ENCODE results near the gene TBX10.

Gene TBX10

GRCh38 chr11:67645521-67646461 lies 6.2 kb upstream of the TBX10 start:
- no peak overlapping the region for H3K27ac ChIP-seq
- no peak for DNase-seq (ENCODE audit: low spot score)
- no peak for TF ChIP-seq CTCF (conservative IDR thresholded peaks at IDR 0.05; ENCODE audit: low read depth)
- ChIA-PET CTCF (interaction anchor here (0.6 to 1.2 kb wide), 4 partner anchors 8 to 79 kb away, joined by 3 to 5 read pairs (median 4); no protein-coding TSS in a partner anchor), POLR2A (ENCODE audit: low non-redundant PET) (no interaction called here)

- POLR2A ChIA-PET (ENCODE audit: low non-redundant PET): no interaction called here
- no peak for TF ChIP-seq CTCF (conservative IDR thresholded peaks at IDR 0.05; ENCODE audit: low read depth)
- DNase-seq (ENCODE audit: low spot score): no peak
- no peak overlapping the region for H3K27ac ChIP-seq
- CTCF ChIA-PET: interaction anchor here (0.6 to 1.2 kb wide), 4 partner anchors 11 to 78 kb away, joined by 3 to 6 read pairs (median 4); no protein-coding TSS in a partner anchor
Measured at GRCh38 chr11:67644472-67645418, 5.2 kb upstream of the TBX10 start.

GRCh38 chr11:67644042-67644441 lies 4.5 kb upstream of the TBX10 start:
- ChIA-PET CTCF (interaction anchor here (0.9 kb wide), 1 partner anchor 15 kb away, joined by 3 read pairs; no protein-coding TSS in a partner anchor), POLR2A (ENCODE audit: low non-redundant PET) (no interaction called here)
- peak; percentile 34 for DNase-seq (ENCODE audit: low spot score)
- 0 out of 2 replicates have a peak, but pooled peaks have one; percentile 11 for TF ChIP-seq CTCF (conservative IDR thresholded peaks at IDR 0.05; ENCODE audit: low read depth)
- no peak overlapping the region for H3K27ac ChIP-seq

GRCh38 chr11:67642173-67643120 lies 2.9 kb upstream of the TBX10 start:
- DNase-seq (ENCODE audit: low spot score): no peak
- ChIA-PET POLR2A (ENCODE audit: low non-redundant PET) (no interaction called here), CTCF (no interaction called here)
- H3K27ac ChIP-seq: no peak overlapping the region
- no peak for TF ChIP-seq CTCF (conservative IDR thresholded peaks at IDR 0.05; ENCODE audit: low read depth)

- no peak for DNase-seq (ENCODE audit: low spot score)
- no peak overlapping the region for H3K27ac ChIP-seq
- POLR2A ChIA-PET (ENCODE audit: low non-redundant PET): no interaction called here
- TF ChIP-seq CTCF (conservative IDR thresholded peaks at IDR 0.05; ENCODE audit: low read depth): no peak
- CTCF ChIA-PET: no interaction called here
Measured at GRCh38 chr11:67641338-67642172, 2.0 kb upstream of the TBX10 start.

All from RWPE1 (cell line).